Amygdala (tissue), 56 donors: ENCODE results near the gene RIMKLB.

Source experiments
- DNase-seq, 56 donors: peaks; one replicate each; lab custom pipeline; 2025; lab: John Stamatoyannopoulos, UW

Gene RIMKLB

GRCh38 chr12:8697476-8698131, at the start of gene RIMKLB:
TSS of gene RIMKLB (plus strand) at chr12:8697991. CDS start at chr12:8713867, 15,876 bp downstream.
- peak in 52 of 56 donors; percentile 27 to 82 (median 64) for DNase-seq

GRCh38 chr12:8648576-8649205, 49.1 kb upstream of the RIMKLB start:
- no peak for DNase-seq

GRCh38 chr12:8655421-8655820, 42.4 kb upstream of the RIMKLB start:
- DNase-seq, result no peak

GRCh38 chr12:8658346-8658745, 39.4 kb upstream of the RIMKLB start:
- DNase-seq, result no peak

- DNase-seq, result peak in 13 of 56 donors; percentile 0 to 46 (median 10)
Measured at GRCh38 chr12:8661016-8661415, 36.8 kb upstream of the RIMKLB start.

- DNase-seq, result no peak
Measured at GRCh38 chr12:8661751-8662150, 36.0 kb upstream of the RIMKLB start.

GRCh38 chr12:8662593-8662992, 35.2 kb upstream of the RIMKLB start, which contains the start of gene MFAP5:
TSS of gene MFAP5 (minus strand) at chr12:8662826. CDS start at chr12:8662104, 722 bp downstream.
- DNase-seq, result no peak

GRCh38 chr12:8664228-8664913, 33.4 kb upstream of the RIMKLB start:
- peak in 1 of 56 donors; percentile 2 for DNase-seq

GRCh38 chr12:8665759-8666158, 32.0 kb upstream of the RIMKLB start:
- no peak for DNase-seq

GRCh38 chr12:8667270-8667669, 30.5 kb upstream of the RIMKLB start:
- DNase-seq, result no peak

GRCh38 chr12:8668441-8668840, 29.4 kb upstream of the RIMKLB start:
- peak in 4 of 56 donors; percentile 9 to 20 (median 12) for DNase-seq

GRCh38 chr12:8672381-8672780, 25.4 kb upstream of the RIMKLB start:
- DNase-seq, result no peak

- no peak for DNase-seq
Measured at GRCh38 chr12:8675591-8676036, 22.2 kb upstream of the RIMKLB start.

- DNase-seq, result no peak
Measured at GRCh38 chr12:8676651-8677050, 21.1 kb upstream of the RIMKLB start.

GRCh38 chr12:8677362-8677761, 20.4 kb upstream of the RIMKLB start:
- no peak for DNase-seq

- no peak for DNase-seq
Measured at GRCh38 chr12:8678661-8679111, 19.1 kb upstream of the RIMKLB start.

GRCh38 chr12:8680533-8680932, 17.3 kb upstream of the RIMKLB start:
- no peak for DNase-seq

- DNase-seq, result no peak
Measured at GRCh38 chr12:8681129-8681884, 16.5 kb upstream of the RIMKLB start.

GRCh38 chr12:8685051-8685450, 12.7 kb upstream of the RIMKLB start:
- no peak for DNase-seq

- DNase-seq, result peak in 39 of 56 donors; percentile 9 to 75 (median 27)
Measured at GRCh38 chr12:8687846-8688601, 9.8 kb upstream of the RIMKLB start.
